GM19193 (cell line): ENCODE results near the gene ARVCF.

Experiments
- POLR2A ChIP-seq: IDR thresholded peaks from 4 replicates; pipeline ENCODE4 v1.6.1; 2011; ENCODE audit not compliant: insufficient read depth, insufficient read length; ENCODE audit errors: extremely low read depth

The ARVCF gene

DNA sequence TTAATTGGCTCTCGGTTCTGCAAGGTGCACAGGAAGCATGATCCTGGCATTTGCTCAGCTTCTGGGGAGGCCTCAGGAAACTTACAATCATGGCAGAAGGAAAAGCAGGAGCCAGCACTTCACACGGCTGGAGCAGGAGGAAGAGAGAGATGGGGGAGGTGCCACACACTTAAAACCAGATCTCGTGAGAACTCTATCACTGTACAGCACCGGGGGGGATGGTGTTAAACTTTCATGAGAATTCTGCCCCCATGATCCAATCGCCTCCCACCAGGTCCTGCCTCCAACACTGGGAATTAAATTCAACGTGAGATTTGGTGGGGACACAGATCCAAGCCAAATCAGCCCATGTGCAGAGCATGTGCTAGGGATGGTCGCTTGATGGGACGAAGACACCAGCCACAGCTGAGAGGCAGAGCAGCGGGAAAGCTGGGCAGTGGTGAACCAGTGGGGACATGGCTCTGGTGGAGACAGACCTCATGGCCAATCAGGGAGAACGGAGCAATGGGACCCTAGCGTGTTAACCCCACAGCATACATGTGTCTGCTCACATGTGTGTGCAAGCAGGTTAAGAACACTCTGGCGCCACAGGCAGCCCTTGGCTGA lies 10.5 kb upstream of the ARVCF start:
- TF ChIP-seq POLR2A = no peak

DNA sequence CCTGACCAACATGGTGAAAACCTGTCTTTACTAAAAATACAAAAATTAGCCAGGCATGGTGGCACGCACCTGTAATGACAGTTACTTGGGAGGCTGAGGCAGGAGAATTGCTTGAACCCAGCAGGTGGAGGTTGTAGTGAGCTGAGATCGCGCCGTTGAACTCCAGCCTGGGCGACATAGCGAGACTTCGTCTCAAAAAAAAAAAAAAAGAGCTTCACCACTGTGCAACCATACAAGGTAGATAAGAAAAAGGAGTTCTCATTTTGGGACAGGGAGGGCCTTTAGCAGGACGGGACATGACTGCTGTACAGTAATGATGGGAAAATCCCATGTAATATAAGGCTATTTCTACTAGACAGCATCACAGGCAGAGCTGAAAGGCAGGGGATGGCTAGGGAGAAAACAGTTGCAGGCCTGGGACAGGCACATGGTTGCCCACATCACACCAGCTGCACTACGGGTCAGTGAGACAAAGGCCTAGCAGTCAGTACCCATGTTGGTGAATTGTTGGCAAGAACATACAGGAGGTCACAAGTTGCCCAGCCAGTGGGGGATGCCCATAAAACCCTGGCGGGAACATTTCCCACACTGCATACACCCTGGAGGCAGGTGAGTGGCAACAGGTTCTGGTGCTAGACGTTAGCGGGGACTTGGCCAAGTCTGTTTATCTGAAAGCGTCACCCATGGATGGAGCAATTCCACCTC lies 9.7 kb upstream of the ARVCF start:
- no peak for TF ChIP-seq POLR2A

DNA sequence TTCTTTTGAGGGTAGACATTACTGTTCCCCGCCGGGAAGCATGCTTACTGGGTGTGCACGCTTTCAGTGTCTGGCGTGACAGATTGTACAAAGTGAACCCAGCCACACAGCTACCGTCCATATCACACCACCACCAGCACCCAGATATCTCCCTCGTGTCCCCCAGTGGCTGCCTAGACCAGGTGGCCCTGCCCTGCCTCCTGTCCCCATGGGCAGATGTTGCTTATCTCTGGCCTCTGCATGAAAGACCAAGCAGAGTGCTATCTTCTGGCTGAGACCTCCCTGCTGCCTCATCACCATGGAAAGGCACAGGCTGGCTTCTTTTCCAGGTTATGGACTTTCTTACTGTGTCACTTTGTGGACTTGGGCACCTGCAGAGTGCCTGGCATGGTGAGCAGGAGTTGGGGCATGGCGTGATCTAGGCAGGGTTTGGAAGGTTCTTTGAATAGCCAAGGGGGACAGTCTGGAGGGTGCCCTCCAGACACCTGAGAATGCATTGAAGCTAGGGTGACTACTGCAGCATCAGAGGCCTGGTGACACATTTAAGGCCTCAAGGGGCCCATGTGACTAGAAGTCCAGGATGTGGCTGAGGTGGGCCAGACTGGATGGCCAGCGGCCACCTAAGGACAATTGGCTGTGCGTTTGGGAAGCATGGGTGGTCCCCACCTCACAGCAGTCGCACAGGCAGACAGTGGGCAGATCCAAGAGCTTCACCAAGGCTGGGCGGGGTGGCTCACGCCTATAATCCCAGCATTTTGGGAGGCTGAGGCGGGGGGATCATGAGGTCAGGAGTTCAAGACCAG lies 9.0 kb upstream of the ARVCF start:
- TF ChIP-seq POLR2A = no peak

DNA sequence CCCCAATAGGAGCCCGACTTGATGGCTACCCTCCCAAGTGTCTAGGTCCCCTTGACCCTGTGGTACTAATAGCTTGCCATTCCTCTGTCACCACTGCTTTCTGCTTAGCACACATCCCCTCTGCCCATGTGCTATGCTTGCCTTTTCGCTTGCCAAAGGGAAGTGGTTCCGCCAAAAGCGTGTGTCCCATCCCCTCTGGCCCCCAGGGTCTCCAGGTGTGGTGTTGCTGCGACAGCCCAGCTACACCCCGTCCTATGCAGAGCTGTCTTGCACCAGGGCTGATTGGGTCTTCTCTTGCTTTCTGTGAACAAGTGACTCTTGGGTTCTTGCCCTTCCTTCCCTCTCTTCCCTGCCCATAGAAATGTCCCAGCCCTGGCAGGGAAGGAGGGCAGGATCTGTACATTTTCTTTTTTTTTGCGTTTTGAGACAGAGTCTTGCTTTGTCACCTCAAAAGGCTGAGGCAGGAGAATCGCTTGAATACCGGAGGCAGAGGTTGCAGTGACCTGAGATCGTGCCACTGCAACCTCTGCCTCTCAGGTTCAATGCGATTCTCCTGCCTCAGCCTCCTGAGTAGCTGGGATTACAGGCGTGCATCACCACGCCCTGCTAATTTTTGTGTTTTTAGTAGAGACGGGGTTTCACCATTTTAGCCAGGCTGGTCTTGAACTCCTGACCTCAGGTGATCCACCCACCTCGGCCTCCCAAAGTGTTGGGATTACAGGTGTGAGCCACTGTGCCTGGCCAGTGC lies 8.2 kb upstream of the ARVCF start:
- no peak for TF ChIP-seq POLR2A

DNA sequence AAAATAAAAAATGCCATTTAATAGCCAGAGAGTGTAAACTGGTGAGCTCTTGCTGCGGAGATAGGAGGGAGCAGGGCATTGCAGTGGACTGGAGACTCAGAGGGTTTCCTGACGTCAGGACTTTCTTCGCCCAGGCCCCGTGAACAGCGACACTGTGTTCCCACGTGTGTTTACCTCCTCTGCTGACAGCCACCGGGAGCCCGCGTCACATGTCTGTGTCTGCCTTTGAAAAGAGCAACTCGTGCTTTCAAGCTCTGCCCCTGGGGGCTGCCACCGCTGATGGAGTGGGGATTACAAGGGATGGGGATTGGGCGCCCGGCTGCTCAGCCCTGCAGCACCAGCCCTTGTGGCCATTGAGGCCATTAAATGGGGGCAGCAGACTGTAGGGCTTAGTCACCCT lies 7.6 kb upstream of the ARVCF start:
- TF ChIP-seq POLR2A = peak; percentile 23

DNA sequence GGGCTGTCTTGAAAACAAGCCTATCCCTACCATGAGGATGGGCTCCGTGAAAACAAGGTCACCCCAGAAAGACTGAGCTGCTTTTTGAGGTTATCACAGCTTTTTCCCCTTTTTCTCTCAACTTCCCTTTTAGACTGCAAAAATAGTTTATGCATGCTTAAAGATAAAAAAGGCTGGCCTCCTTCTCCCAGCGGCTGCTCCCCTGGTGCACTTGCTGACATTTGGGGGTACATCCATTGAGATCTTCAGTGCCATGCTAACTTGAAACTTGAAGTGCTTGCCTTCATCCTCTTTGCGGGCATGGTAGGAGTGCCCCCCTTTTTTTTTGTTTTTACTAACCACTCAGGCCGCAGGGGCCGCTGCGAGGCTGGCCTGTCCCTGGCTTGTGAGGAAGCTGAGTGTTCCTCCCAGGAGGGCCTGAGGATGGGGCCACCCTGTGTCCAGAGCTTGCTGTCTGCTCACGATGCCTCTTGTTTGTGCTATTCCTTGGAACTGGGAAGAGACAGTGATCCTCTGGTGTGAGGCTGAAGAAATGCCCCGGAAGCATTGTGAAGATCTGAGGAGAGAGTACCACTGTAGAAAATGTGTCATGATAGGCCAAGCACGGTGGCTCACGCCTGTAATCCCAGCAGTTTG lies 6.5 kb upstream of the ARVCF start:
- no peak for TF ChIP-seq POLR2A

DNA sequence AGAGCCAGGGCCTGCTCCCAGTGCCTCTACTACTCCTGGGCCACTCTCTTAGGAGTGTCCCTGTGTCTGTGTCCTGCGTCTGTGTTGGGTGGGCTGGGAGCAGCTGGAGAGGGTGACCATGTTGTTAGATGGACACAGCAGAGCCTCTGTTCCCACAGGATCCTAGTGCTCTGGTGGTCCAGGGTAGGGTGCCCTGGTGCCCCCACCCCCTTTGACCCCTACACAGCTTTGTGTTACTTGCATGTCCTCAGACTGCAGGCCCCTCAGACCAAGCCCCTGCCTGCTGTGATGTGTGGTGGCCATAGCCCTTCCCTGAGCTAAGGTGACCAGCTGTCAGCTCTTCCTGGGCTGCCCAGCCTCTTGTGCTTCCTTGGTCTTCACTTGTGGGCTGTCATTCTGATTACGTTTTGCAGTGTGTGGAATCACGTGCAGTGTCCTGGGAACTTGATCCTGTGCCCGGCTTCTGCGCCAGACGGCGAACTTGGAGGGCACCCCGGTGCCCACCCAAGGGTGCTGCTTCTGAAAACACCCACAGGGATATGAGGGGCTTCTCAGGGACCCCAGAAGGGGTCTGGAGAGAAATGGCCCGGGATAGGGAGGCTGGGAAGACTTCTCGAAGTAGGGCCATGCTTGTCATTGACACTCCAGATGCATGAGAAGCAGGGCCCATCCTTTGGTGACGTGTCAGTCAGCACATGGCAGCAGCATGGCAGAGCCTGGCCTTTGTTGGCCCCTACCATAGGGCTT lies 5.8 kb upstream of the ARVCF start:
- no peak for TF ChIP-seq POLR2A

DNA sequence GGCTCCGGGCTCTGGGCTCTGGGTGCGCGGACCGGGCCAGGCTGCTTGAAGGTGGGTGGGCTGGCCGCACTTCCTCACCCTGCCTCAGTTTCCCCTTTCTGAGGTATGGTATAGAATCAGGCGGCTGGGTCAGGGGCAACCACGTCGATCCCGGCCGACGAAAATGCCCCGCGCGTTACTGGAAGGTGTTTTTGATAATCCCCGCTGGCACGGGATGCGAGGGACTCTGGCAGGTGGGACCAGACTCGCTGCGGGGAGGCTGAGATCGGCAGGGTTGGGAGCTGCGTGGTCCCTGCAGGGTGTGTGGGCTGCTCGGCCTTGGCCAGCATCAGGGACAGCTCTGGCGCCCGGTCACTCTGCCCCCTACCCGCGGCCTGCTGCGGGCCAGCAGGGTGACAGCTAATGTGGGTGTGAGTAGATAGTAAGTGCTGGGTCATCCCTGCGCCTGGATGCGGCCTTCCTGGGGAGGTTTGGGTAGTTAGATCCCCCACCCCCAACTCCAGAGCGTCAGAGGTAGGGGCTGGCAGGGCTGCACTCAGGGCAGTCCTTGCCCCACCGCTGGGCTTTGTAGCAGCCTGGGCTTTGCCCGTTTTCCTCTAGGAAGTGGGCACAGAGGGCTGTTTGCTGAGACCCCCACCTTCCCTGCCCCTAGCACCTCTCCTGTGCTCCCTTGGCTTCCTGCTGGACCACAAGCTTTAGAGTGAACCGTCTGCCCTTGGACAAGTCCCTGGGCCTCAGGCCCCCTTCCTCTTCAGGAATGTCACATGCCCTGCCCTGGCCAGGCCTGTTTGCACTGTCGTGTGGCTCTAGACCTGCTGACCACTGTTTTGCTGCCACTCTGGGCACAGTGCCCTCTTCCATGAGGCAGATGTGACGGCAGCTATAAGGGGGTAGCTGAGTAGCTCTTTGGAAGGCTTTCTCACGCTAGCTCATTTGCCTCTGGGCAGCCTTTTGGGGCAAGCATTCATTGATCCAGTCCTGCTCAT lies 4.9 kb upstream of the ARVCF start:
- no peak for TF ChIP-seq POLR2A

DNA sequence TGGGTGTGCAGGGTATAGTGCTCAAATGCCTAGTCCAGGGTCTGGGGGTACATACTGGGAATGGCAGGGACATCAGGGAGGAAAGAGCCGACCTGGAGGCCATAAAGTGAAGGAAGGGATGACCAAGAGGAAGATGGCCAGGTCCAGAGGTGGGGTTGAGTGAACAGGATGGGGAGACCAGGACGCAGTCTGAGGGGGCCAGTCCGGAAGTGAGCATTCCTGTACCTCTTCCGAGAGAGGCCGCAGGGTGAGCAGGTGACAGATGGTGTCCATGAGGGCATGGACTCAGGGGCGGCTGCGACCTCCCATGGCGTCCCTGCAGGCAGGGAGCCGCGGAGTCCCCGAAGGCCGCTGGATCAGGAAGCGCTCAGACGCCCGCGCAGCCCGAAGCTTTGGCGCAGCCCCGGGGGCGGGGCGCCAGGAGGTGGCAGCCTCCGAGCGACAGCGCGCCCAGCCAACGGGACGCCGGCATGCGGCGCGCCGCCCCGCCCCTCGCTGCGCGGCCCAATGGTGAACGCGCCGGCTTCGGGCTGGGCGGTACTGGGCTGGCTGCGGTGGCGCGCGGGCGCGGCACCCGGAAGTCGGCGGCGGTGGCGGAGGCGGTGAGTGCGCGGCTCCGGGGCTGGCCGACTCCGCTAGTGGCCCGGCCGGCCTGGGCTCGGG lies 4.0 kb upstream of the ARVCF start, which contains the start of gene TANGO2:
Gene TANGO2, plus strand, starts transcription at position 578 of the 663 bp plus-strand sequence. CDS start 15,689 bp downstream, outside the sequence.
- TF ChIP-seq POLR2A = peak; percentile 94

DNA sequence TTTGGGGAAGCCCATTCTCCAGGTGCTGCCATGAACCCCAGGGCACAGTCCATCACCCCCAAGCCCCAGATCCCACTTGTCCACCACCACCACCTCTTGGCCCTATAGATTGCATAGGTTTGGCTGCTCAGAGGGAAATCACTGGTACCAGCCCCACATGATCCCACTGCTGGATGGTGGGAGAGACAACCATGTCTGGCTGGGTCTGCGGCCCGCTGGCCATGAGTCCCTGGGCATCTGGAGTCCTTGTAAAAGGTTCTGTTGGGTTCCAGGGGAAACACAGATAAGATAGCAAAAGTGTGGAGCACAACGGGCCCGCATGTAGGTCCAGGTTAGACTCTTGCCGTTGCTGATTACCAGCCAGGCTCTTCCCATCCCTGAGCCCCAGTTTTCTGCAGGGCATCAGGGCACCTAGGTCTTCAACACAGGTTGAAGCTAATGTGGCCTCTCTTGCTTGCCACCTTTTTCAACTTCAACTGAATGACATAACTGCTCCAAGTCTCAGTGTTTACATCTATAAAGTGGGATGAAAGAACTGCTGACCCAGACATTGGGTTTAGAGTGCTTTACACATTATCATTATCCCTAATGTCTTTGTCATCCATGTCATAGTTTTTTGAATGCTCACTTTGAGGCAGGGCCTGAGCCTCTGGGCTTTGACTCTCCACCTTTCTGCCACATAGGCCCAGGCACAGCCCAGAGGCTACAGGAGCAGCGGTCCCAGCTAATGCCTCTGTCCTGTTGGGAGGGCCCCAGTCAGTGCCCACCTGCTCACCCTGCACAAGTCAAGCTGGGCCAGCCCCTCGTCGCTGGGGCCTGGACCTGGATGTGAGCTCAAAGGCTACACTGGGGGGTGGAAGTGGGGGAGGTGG lies 3.3 kb upstream of the ARVCF start:
- TF ChIP-seq POLR2A = no peak

DNA sequence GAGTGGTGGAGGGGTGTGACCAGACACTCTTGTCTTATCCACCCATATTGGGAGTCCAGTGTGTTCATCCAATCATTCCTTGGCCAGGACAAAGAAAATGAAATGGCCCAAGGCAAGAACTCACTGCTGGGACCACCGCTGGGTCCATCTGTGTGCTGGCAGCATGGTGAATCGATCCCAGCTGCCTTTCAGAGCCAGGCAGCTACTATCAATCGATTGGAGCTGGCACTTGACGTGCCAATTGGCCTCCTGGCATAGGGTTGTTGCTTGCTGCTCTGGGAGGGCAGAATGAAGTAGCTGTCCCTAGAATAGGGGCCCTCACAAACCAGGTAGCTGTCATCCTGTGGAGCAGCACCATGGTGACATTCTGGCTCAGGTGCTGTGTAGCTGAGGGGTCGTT lies 1.4 kb upstream of the ARVCF start:
- TF ChIP-seq POLR2A = no peak
